Left lung (tissue), 10 donors: ENCODE results near the gene RHBDL3. TPM values are rescaled to one million over a fixed set of nuclear protein-coding genes. Genes with fewer than 3 reads are reported as not detected.

ENCODE experiments used
- ATAC-seq: fragments of 200-7000 bp; cut with Tn5 transposase; one replicate; pipeline ENCODE4 v1.9.1; 2020; ENCODE audit warnings: moderate library complexity
- DNase-seq, 4 donors: peaks; one replicate each; pipeline ENCODE4 v3.0.0-alpha.2; 2013 to 2020
- H3K27ac ChIP-seq, 2 donors: fragments of 200-600 bp; sonication (generic) in 1 of 2; one replicate each; pipeline versions ENCODE4 v1.5.0 to v1.8.0; 2020 to 2021
- H3K27me3 ChIP-seq, 2 donors: fragments of 200-600 bp; sonication (generic) in 1 of 2; one replicate each; pipeline versions ENCODE4 v1.5.0 to v1.8.0; 2020 to 2021
- H3K36me3 ChIP-seq, 2 donors: fragments of 200-600 bp; sonication (generic) in 1 of 2; one replicate each; pipeline versions ENCODE4 v1.5.0 to v1.8.0; 2020 to 2021
- H3K4me1 ChIP-seq, 2 donors: fragments of 200-600 bp; one replicate each; pipeline ENCODE4 v1.8.0; 2021
- H3K4me3 ChIP-seq, 2 donors: fragments of 200-600 bp; sonication (generic) in 1 of 2; one replicate each; pipeline versions ENCODE4 v1.5.0 to v1.8.0; 2020 to 2021; ENCODE audit warnings: mild to moderate bottlenecking in 1 of 2
- H3K9me3 ChIP-seq, 2 donors: fragments of 200-600 bp; sonication (generic) in 1 of 2; one replicate each; pipeline versions ENCODE4 v1.5.0 to v1.8.0; 2020 to 2021
- CTCF ChIP-seq, 2 donors: fragments of 200-600 bp; sonication (generic) in 1 of 2; IDR thresholded peaks; one replicate each; pipeline versions ENCODE4 v1.5.0 to v1.8.0; 2021; ENCODE audit warnings: antibody characterized with exemption in 2 of 2
- intact Hi-C, 2 donors: fragments of 100-400 bp; cut with DNase I; formaldehyde crosslinking; loops; one replicate each; pipeline versions ENCODE4 v1.11.2 to v1.14.2; 2022
- polyA plus RNA-seq, 6 donors: library from polyadenylated mRNA; unstranded; fragments of 120-200 nt; gene quantifications; one replicate each; pipeline ENCODE4 v1.2.1, GENCODE V29; 2013; ENCODE audit not compliant: insufficient read length in 6 of 6
- total RNA-seq, 2 donors: library from RNA; stranded (reverse); fragmentation: NEBNext Ultra II Directional; extraction: Animal tissue kit (Norgen Biotek cat#: 25700); gene quantifications; one replicate each; pipeline ENCODE4 v1.2.1, GENCODE V29; 2021
- donor health status: DM: no; HTN: yes; CAD: no.
- donor health status: DM: no; HTN: no; CAD: no.

RHBDL3 gene
- total and polyA plus RNA-seq, 8 donors = 0.26 to 2.2 (median 1.6) TPM

DNA sequence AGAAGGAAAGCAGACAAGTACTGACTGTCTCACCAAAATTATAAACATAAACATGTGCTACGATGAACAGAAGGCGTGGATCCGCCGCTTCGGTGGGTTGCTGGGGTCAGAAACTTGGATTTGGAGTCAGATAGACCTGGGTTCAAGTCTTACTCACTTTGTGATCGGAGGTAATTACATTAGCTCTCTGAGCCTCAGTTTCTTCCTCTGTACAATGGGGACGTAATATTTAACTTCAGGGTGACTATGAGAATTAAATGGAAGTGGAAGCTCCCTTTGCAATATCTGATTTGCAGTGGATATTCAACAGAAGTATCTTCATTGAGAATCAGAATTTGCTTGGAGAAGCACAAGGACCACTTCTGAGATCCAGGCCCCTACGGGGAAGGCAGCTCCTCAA, 6.2 kb downstream of the RHBDL3 start:
- TF ChIP-seq CTCF (IDR thresholded peaks at IDR 0.05) = no peak
- Histone ChIP-seq H3K27me3 (peaks cover 9 to 82% of the 10 kb centered on the region in 2 donors), H3K4me1 (peaks cover 5 to 15% of the 10 kb centered on the region in 2 donors), H3K9me3 (no peaks in the 10 kb centered on the region), H3K36me3 (no peaks in the 10 kb centered on the region), H3K27ac (no peak overlapping the region), H3K4me3 (no peak overlapping the region)
- ATAC-seq = no peak
- intact Hi-C loops = no loop called here
- DNase-seq = no peak

GRCh38 chr17:32274101-32274500, 8.5 kb downstream of the RHBDL3 start:
- no peak for DNase-seq
- no peak for ATAC-seq
- Histone ChIP-seq H3K9me3 (no peaks in the 10 kb centered on the region), H3K27me3 (peaks cover 0 to 59% of the 10 kb centered on the region in 2 donors), H3K27ac (no peak overlapping the region), H3K36me3 (no peaks in the 10 kb centered on the region), H3K4me1 (peaks cover 0 to 5% of the 10 kb centered on the region in 2 donors), H3K4me3 (no peak overlapping the region)
- TF ChIP-seq CTCF (IDR thresholded peaks at IDR 0.05) = no peak
- intact Hi-C loops = no loop called here

DNA sequence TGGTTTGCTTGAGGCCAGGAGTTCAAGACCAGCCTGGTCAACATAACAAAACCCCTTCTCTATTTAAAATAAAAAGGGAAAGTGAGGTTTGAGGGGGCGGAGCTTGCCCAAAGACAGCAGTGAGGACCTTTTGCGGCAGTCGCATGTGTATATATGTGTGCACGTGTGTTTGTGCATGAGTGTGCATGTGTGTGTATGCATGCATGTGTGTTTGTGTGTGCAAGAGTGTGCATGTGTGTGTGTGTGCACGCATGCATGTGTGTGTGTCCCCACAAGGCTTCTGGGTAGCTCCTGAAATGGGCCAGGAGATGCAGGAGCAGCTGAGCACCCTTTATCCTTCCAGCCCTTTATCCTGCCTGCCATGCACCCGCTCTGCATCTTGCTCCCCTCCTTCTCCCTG, 9.0 kb downstream of the RHBDL3 start:
- intact Hi-C loops = no loop called here
- Histone ChIP-seq H3K4me3 (no peak overlapping the region), H3K9me3 (no peaks in the 10 kb centered on the region), H3K36me3 (no peaks in the 10 kb centered on the region), H3K27me3 (peaks cover 0 to 54% of the 10 kb centered on the region in 2 donors), H3K4me1 (peaks cover 0 to 5% of the 10 kb centered on the region in 2 donors), H3K27ac (no peak overlapping the region)
- ATAC-seq (no peak), DNase-seq (no peak)
- TF ChIP-seq CTCF (IDR thresholded peaks at IDR 0.05) = no peak

DNA sequence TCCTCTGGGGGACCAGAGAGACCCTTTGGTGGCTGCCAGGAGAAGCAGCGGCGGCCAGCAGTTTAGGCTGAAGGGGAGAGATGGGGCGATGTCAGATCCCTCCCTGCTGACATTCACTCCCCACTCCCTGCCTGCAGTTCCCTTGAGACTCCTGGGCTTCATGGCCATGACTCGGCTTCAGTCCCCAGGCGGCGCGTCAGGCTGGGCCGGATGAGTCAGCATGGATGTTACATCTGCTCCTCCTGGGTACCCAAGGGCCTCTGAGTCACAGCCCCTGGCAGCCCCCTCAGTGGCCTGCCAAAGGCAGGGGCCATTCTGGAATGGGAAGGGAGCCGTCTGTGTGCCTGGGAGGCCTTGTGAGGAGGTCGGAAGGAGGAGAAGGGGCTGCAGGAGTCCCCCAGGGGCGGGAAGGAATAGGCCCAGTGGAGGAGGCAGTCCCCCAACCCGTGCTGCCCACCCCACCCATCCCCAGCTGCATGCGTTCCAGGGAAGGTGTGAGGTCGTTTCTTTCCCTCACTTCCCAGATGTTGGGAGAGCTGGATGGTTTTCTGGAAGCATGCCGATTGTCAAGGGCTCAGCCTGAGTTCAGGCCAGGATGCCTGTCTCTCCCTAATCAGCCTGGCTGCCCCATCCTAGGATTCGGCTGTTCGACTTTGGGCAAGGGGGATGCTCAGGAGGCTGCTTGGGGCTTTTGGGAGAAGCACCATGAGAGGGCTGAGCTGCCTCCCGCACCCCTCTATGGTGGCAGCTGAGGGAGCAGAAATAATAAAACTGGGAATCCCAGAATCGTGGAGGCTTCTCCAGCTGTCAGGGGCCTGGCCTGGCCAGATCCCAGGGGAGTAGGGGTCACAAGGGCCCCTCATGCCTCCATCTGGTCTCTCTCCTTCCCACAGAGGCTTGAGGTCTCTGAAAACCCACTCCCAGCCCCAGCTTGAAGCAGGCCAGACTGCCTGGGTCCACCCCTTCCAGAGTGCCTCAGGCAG, 9.7 kb downstream of the RHBDL3 start:
- no peaks in the 10 kb centered on the region for H3K36me3 ChIP-seq
- H3K27me3 ChIP-seq = peaks cover 0 to 47% of the 10 kb centered on the region in 2 donors
- no peaks in the 10 kb centered on the region for H3K9me3 ChIP-seq
- TF ChIP-seq CTCF (IDR thresholded peaks at IDR 0.05) = no peak
- H3K4me3 ChIP-seq = no peak overlapping the region
- intact Hi-C loops = no loop called here
- ATAC-seq = peak; percentile 54
- H3K27ac ChIP-seq = no peak overlapping the region
- peaks cover 0 to 5% of the 10 kb centered on the region in 2 donors for H3K4me1 ChIP-seq
- peak in 2 of 4 donors; percentile 48 to 82 for DNase-seq

DNA sequence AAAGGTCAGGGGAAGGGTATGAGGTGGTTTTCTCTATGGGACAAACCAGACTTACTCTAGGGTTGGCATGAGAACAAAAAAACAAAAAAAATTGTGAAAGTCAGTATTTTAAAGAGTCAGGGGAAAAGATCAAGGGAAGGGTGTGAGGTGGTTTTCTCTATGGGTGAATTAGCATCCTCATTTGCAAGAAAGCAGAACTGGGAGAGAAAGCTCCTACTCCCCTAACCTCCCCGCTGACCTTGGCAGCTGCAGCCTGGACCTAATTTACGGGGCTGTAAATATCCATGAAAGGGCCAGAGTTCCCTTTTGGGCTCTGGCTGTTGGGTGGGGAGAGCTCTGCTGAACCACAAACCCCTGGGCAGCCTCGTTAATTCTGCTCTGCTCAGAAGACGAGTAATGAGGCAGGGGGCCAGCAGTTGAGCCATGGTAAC, 10.6 kb downstream of the RHBDL3 start:
- Histone ChIP-seq H3K4me1 (peaks cover 0 to 5% of the 10 kb centered on the region in 2 donors), H3K9me3 (no peaks in the 10 kb centered on the region), H3K27me3 (peaks cover 0 to 39% of the 10 kb centered on the region in 2 donors), H3K36me3 (no peaks in the 10 kb centered on the region), H3K4me3 (no peak overlapping the region), H3K27ac (no peak overlapping the region)
- no peak for ATAC-seq
- no peak for DNase-seq
- intact Hi-C loops = no loop called here
- no peak for TF ChIP-seq CTCF (IDR thresholded peaks at IDR 0.05)
